WTC11 (cell line): ENCODE data around the gene CPEB1.

Source experiments
- EMX1 ChIP-seq: fragments of 250-450 bp; sonication (Bioruptor Pico); IDR thresholded peaks from 2 replicates; pipeline ENCODE4 v1.8.0; 2021; ENCODE audit warnings: mild to moderate bottlenecking
- NFE2L1 ChIP-seq: sonication (generic); formaldehyde crosslinking; IDR thresholded peaks from 2 replicates; pipeline ENCODE4 v1.8.1; 2023; ENCODE audit warnings: missing genetic modification reagents
- NR3C1 ChIP-seq: sonication (generic); formaldehyde crosslinking; conservative IDR thresholded peaks from 2 replicates; pipeline ENCODE4 v1.8.1; 2023; ENCODE audit warnings: low read depth, mild to moderate bottlenecking, missing genetic modification reagents
- SP1 ChIP-seq: sonication (generic); formaldehyde crosslinking; conservative IDR thresholded peaks from 2 replicates; pipeline ENCODE4 v1.8.1; 2022; ENCODE audit warnings: missing genetic modification reagents
- TEAD4 ChIP-seq: sonication (generic); formaldehyde crosslinking; IDR thresholded peaks from 2 replicates; pipeline ENCODE4 v1.8.0; 2022; ENCODE audit warnings: mild to moderate bottlenecking, missing genetic modification reagents
- TF ChIP-seq, protein P1 (sequence below): sonication (generic); formaldehyde crosslinking; IDR thresholded peaks from 2 replicates; pipeline ENCODE4 v1.8.0; 2022; ENCODE audit warnings: mild to moderate bottlenecking, missing genetic modification reagents
- TF ChIP-seq, protein P2 (sequence below): sonication (generic); formaldehyde crosslinking; IDR thresholded peaks from 2 replicates; pipeline ENCODE4 v1.8.1; 2023; ENCODE audit warnings: mild to moderate bottlenecking, missing genetic modification reagents, moderate library complexity
- TF ChIP-seq, protein P3 (sequence below): fragments of 200-600 bp; IDR thresholded peaks from 2 replicates; pipeline ENCODE4 v1.8.0; 2022; ENCODE audit warnings: antibody characterized with exemption
- TF ChIP-seq, protein P4 (sequence below): fragments of 250-450 bp; sonication (Bioruptor Pico); IDR thresholded peaks from 2 replicates; pipeline ENCODE4 v1.8.0; 2021; ENCODE audit warnings: mild to moderate bottlenecking
- TF ChIP-seq, protein P5 (sequence below): fragments of 250-450 bp; sonication (Bioruptor Pico); IDR thresholded peaks from 2 replicates; pipeline ENCODE4 v1.9.0; 2021; ENCODE audit warnings: mild to moderate bottlenecking
- TF ChIP-seq, protein P6 (sequence below): sonication (generic); formaldehyde crosslinking; IDR thresholded peaks from 2 replicates; pipeline ENCODE4 v1.8.0; 2022; ENCODE audit warnings: mild to moderate bottlenecking, missing genetic modification reagents
- TF ChIP-seq, protein P7 (sequence below): sonication (generic); formaldehyde crosslinking; conservative IDR thresholded peaks from 2 replicates; pipeline ENCODE4 v1.8.1; 2023; ENCODE audit warnings: mild to moderate bottlenecking, low read depth, missing genetic modification reagents, moderate library complexity

DNA sequence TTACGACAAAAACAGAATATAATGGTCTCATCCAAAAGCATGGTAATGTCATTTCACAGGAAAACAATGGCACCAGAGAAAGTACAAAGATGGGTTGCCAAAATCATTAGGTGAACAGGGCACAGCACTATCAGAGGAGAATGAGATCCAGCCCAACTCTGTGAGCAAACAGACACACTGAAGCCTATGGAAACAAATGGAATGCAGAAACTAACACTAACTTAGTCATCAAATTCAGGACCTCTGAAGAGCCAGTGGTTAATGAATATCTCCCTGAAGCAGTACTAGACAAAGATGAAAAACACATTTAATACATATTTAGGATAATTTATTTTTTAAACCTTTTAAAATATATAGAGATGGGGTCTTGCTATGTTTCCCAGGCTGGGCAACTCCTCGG, 92.3 kb downstream of the CPEB1 start:
- TF ChIP-seq, protein P1, sequence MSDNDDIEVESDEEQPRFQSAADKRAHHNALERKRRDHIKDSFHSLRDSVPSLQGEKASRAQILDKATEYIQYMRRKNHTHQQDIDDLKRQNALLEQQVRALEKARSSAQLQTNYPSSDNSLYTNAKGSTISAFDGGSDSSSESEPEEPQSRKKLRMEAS (CRISPR knock-in tag): no peak
- TF ChIP-seq, protein P2, sequence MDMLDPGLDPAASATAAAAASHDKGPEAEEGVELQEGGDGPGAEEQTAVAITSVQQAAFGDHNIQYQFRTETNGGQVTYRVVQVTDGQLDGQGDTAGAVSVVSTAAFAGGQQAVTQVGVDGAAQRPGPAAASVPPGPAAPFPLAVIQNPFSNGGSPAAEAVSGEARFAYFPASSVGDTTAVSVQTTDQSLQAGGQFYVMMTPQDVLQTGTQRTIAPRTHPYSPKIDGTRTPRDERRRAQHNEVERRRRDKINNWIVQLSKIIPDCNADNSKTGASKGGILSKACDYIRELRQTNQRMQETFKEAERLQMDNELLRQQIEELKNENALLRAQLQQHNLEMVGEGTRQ (CRISPR knock-in tag): no peak
- TF ChIP-seq, protein P3, sequence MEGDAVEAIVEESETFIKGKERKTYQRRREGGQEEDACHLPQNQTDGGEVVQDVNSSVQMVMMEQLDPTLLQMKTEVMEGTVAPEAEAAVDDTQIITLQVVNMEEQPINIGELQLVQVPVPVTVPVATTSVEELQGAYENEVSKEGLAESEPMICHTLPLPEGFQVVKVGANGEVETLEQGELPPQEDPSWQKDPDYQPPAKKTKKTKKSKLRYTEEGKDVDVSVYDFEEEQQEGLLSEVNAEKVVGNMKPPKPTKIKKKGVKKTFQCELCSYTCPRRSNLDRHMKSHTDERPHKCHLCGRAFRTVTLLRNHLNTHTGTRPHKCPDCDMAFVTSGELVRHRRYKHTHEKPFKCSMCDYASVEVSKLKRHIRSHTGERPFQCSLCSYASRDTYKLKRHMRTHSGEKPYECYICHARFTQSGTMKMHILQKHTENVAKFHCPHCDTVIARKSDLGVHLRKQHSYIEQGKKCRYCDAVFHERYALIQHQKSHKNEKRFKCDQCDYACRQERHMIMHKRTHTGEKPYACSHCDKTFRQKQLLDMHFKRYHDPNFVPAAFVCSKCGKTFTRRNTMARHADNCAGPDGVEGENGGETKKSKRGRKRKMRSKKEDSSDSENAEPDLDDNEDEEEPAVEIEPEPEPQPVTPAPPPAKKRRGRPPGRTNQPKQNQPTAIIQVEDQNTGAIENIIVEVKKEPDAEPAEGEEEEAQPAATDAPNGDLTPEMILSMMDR: no peak
- no peak for TF ChIP-seq NFE2L1 (CRISPR knock-in tag)
- TF ChIP-seq, protein P4, sequence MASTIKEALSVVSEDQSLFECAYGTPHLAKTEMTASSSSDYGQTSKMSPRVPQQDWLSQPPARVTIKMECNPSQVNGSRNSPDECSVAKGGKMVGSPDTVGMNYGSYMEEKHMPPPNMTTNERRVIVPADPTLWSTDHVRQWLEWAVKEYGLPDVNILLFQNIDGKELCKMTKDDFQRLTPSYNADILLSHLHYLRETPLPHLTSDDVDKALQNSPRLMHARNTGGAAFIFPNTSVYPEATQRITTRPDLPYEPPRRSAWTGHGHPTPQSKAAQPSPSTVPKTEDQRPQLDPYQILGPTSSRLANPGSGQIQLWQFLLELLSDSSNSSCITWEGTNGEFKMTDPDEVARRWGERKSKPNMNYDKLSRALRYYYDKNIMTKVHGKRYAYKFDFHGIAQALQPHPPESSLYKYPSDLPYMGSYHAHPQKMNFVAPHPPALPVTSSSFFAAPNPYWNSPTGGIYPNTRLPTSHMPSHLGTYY (CRISPR knock-in tag): no peak
- TF ChIP-seq, protein P5, sequence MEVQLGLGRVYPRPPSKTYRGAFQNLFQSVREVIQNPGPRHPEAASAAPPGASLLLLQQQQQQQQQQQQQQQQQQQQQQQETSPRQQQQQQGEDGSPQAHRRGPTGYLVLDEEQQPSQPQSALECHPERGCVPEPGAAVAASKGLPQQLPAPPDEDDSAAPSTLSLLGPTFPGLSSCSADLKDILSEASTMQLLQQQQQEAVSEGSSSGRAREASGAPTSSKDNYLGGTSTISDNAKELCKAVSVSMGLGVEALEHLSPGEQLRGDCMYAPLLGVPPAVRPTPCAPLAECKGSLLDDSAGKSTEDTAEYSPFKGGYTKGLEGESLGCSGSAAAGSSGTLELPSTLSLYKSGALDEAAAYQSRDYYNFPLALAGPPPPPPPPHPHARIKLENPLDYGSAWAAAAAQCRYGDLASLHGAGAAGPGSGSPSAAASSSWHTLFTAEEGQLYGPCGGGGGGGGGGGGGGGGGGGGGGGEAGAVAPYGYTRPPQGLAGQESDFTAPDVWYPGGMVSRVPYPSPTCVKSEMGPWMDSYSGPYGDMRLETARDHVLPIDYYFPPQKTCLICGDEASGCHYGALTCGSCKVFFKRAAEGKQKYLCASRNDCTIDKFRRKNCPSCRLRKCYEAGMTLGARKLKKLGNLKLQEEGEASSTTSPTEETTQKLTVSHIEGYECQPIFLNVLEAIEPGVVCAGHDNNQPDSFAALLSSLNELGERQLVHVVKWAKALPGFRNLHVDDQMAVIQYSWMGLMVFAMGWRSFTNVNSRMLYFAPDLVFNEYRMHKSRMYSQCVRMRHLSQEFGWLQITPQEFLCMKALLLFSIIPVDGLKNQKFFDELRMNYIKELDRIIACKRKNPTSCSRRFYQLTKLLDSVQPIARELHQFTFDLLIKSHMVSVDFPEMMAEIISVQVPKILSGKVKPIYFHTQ (CRISPR knock-in tag): no peak
- TF ChIP-seq, protein P6, sequence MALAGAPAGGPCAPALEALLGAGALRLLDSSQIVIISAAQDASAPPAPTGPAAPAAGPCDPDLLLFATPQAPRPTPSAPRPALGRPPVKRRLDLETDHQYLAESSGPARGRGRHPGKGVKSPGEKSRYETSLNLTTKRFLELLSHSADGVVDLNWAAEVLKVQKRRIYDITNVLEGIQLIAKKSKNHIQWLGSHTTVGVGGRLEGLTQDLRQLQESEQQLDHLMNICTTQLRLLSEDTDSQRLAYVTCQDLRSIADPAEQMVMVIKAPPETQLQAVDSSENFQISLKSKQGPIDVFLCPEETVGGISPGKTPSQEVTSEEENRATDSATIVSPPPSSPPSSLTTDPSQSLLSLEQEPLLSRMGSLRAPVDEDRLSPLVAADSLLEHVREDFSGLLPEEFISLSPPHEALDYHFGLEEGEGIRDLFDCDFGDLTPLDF (CRISPR knock-in tag): no peak
- TF ChIP-seq, protein P7, sequence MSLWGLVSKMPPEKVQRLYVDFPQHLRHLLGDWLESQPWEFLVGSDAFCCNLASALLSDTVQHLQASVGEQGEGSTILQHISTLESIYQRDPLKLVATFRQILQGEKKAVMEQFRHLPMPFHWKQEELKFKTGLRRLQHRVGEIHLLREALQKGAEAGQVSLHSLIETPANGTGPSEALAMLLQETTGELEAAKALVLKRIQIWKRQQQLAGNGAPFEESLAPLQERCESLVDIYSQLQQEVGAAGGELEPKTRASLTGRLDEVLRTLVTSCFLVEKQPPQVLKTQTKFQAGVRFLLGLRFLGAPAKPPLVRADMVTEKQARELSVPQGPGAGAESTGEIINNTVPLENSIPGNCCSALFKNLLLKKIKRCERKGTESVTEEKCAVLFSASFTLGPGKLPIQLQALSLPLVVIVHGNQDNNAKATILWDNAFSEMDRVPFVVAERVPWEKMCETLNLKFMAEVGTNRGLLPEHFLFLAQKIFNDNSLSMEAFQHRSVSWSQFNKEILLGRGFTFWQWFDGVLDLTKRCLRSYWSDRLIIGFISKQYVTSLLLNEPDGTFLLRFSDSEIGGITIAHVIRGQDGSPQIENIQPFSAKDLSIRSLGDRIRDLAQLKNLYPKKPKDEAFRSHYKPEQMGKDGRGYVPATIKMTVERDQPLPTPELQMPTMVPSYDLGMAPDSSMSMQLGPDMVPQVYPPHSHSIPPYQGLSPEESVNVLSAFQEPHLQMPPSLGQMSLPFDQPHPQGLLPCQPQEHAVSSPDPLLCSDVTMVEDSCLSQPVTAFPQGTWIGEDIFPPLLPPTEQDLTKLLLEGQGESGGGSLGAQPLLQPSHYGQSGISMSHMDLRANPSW: no peak
- TF ChIP-seq EMX1 (CRISPR knock-in tag): no peak
- no peak for TF ChIP-seq SP1 (CRISPR knock-in tag)
- TF ChIP-seq TEAD4 (CRISPR knock-in tag): no peak
- TF ChIP-seq NR3C1: no peak
